Tibial artery (tissue), 4 donors: ENCODE data around the gene PARN.
"Not testable (repeated sequence)": the region's sequence is repeated elsewhere in the genome, so short reads cannot be mapped to it uniquely, and the experiment has no call there.

Source experiments
- DNase-seq, 2 donors: peaks; one replicate each; pipeline ENCODE4 v3.0.0-alpha.2; 2019
- H3K27ac ChIP-seq, 2 donors: fragments of 200-600 bp; sonication (generic) in 1 of 2; 1 replicate in 1 of 2; 2 replicates in 1 of 2; pipeline ENCODE4 v1.5.1; 2018 to 2019; ENCODE audit warnings: mild to moderate bottlenecking in 1 of 2
- H3K27me3 ChIP-seq, 2 donors: fragments of 200-600 bp; sonication (generic) in 1 of 2; one replicate each; pipeline versions ENCODE4 v1.5.1 to v1.6.0; 2016 to 2019
- H3K36me3 ChIP-seq, 3 donors: fragments of 200-600 bp; sonication (generic) in 2 of 3; one replicate each; pipeline ENCODE4 v1.5.1; 2016 to 2019; ENCODE audit warnings: mild to moderate bottlenecking in 2 of 3
- H3K4me1 ChIP-seq, 4 donors: fragments of 200-600 bp; sonication (generic) in 2 of 4; 1 replicate in 3 of 4; 2 replicates in 1 of 4; pipeline ENCODE4 v1.5.1; 2016 to 2019
- H3K4me3 ChIP-seq, 2 donors: fragments of 200-600 bp; sonication (generic) in 1 of 2; 1 replicate in 1 of 2; 2 replicates in 1 of 2; pipeline ENCODE4 v1.5.1; 2018 to 2019; ENCODE audit warnings: mild to moderate bottlenecking in 2 of 2
- H3K9me3 ChIP-seq, 3 donors: fragments of 200-600 bp; sonication (generic) in 1 of 3; one replicate each; pipeline ENCODE4 v1.5.1; 2016 to 2019
- intact Hi-C: fragments of 100-400 bp; cut with DNase I; formaldehyde crosslinking; loops from one replicate; pipeline ENCODE4 v1.15.0; 2023; ENCODE audit warnings: low total_unique reads
- TF ChIP-seq, protein P1 (sequence below), 2 experiments: fragments of 200-600 bp in 1 of 2; fragments of 450-650 bp in 1 of 2; IDR thresholded peaks; one replicate each; pipeline ENCODE4 v1.5.1; 2017 to 2019; ENCODE audit warnings: antibody characterized with exemption in 2 of 2, mild to moderate bottlenecking in 1 of 2, moderate library complexity in 1 of 2

PARN gene

DNA sequence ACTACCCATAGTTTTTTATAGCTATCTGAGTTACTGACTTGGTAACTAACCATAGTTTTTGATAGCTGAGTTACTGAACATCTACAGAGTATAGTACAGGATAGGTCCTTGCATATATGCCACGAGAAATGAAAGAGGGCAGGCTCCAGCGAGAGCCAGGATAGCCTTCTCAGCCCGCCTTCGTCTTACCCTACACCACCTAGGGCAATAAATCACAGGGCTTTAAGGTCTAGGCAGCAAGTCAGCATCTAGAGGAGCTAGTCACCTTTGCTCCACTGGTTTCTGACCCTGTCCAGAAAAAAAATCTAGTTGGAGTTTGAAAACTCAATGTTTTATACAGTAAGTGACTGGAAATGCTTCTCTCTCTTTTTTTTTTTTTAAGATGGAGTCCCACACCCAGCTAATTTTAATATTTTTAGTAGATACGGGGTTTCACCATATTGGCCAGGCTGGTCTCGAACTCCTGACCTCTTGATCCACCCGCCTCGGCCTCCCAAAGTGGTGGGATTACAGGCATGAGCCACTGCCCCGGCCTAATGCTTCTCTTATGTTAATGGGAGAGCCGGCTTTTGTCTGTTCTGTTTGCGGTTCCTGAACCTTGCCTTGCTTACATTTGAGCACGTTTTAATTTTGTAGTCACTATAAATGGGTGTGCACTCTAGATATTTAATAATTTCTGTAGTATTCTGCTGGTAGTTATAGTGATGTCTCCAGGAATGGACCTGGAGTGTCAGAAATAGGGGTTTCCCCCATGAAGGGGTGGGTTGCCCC is 5.5 kb upstream of the PARN start:
- H3K27ac ChIP-seq: no peak overlapping the region
- H3K4me3 ChIP-seq: no peak overlapping the region
- intact Hi-C loops: no loop called here
- H3K36me3 ChIP-seq: peaks cover 0 to 20% (median 10%) of the 10 kb centered on the region in 3 donors
- no peak for DNase-seq
- H3K27me3 ChIP-seq: no peaks in the 10 kb centered on the region
- H3K9me3 ChIP-seq: no peaks in the 10 kb centered on the region
- peaks cover 0 to 48% (median 28%) of the 10 kb centered on the region in 4 donors for H3K4me1 ChIP-seq
- TF ChIP-seq, protein P1, sequence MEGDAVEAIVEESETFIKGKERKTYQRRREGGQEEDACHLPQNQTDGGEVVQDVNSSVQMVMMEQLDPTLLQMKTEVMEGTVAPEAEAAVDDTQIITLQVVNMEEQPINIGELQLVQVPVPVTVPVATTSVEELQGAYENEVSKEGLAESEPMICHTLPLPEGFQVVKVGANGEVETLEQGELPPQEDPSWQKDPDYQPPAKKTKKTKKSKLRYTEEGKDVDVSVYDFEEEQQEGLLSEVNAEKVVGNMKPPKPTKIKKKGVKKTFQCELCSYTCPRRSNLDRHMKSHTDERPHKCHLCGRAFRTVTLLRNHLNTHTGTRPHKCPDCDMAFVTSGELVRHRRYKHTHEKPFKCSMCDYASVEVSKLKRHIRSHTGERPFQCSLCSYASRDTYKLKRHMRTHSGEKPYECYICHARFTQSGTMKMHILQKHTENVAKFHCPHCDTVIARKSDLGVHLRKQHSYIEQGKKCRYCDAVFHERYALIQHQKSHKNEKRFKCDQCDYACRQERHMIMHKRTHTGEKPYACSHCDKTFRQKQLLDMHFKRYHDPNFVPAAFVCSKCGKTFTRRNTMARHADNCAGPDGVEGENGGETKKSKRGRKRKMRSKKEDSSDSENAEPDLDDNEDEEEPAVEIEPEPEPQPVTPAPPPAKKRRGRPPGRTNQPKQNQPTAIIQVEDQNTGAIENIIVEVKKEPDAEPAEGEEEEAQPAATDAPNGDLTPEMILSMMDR (IDR thresholded peaks at IDR 0.05): no peak

DNA sequence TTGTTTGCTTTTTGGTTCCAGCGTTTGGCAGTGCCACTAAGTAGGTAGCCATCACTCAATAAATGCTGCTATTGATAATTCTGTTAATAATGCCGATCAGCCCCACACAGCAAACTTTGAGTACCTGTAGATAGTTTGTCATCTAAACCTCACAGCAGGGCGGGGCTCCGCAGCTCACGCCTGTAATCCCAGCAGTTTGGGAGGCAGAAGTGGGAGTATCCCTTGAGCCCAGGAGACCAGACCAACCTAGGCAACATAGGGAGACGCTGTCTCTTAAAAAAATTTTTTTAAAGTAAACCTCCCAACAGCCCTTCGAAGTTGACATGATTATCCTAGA is 4.3 kb upstream of the PARN start:
- DNase-seq: no peak
- no peaks in the 10 kb centered on the region for H3K27me3 ChIP-seq
- H3K4me1 ChIP-seq: peaks cover 0 to 53% (median 30%) of the 10 kb centered on the region in 4 donors
- H3K36me3 ChIP-seq: peaks cover 0 to 11% (median 10%) of the 10 kb centered on the region in 3 donors
- peak overlapping the region; percentile 84 to 87 for H3K27ac ChIP-seq
- peak overlapping the region; percentile 63 to 77 for H3K4me3 ChIP-seq
- TF ChIP-seq, protein P1 (IDR thresholded peaks at IDR 0.05): no peak
- intact Hi-C loops: no loop called here
- H3K9me3 ChIP-seq: no peaks in the 10 kb centered on the region

DNA sequence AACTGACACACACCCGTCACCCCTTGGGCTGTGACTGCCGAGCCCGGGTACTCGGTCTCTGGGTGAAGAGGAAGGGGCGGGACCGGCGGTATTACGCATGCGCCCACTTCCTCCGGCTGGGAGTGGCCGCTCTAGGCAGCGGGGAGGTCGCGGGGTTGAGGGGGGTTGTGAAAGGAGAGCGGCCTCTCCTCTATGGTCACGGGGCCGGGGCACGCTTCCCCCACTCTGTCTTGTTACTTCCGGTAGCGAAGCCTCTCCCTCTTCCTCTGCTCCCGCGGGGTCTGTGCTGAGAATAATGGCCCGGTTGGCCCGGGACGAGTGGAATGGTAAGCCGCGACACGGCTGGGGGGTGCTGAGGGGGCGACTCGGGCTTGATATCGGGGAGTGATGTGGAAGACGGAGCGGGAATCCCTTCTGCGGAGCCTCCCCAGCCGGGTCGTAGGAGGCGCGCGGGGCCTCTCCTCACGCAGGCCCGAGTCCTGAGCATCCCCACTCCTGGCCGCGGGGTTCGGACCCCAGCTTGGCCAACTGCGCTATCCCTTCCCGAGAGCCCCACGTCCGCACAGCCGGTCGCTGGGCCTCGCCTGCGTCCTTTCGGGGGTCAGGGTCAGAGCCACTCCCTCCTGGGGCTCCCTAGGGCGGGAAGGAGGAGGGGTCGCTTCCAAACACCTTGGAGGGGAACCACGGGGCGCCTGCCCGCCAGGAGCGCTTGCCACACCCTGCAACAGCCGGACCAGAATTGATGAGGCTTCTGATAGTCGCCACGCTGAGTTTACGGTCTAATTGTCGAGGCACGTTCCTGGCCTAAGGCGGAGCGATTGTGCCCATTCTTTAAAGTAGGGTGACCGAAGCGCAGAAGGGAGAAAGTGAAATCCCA is 2.9 kb upstream of the PARN start, which contains the start of gene BFAR:
Gene BFAR, plus strand, starts transcription at position 259 of the 877 bp plus-strand sequence. CDS start 11,396 bp downstream, outside the sequence.
- TF ChIP-seq, protein P1 (IDR thresholded peaks at IDR 0.05): no peak
- intact Hi-C loops: no loop called here
- Histone ChIP-seq H3K27me3 (no peaks in the 10 kb centered on the region), H3K4me3 (peak within 1 kb of the TSS; percentile 63 to 77), H3K9me3 (no peaks in the 10 kb centered on the region), H3K27ac (peak within 1 kb of the TSS; percentile 84 to 87), H3K4me1 (peaks cover 0 to 62% (median 34%) of the 10 kb centered on the region in 4 donors), H3K36me3 (peaks cover 0 to 1% (median under 1%) of the 10 kb centered on the region in 3 donors)
- DNase-seq: peak; percentile 99 to 100

DNA sequence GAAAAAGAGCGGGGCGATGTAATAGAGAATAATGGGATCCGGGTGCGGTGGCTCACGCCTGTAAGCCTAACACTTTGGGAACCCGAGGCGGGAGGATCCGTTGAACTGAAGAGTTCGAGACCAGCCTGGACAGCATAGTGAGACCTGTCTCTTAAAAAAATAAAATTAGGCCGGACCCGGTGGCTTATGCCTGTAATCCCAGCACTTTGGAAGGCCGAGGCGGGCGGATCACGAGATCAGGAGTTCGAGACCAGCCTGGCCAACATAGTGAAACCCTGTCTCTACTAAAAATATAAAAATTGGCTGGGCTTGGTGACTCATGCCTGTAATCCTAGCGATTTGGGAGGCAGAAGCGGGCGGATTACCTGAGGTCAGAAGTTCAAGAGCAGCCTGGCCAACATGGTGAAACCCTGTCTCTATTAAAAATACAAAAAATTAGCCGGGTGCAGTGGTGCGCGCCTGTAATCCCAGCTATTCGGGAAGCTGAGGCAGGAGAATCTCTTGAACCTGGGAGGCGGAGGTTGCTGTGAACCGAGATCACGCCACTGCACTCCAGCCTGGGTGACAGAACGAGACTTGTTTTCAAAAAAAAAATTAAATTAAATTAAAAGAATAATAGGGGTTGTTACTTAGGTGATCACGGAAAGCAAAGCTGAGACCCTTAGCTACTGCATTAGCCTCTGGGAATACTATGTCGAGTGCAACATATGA is 715 bp upstream of the PARN start:
- H3K9me3 ChIP-seq, H3K27me3 ChIP-seq, intact Hi-C loops: not testable (repeated sequence)
- Histone ChIP-seq H3K36me3 (peaks cover 16 to 22% (median 16%) of the 10 kb centered on the region in 3 donors), H3K27ac (peak overlapping the region; percentile 88 to 90), H3K4me3 (peak overlapping the region; percentile 79 to 89), H3K4me1 (peaks cover 0 to 53% (median 30%) of the 10 kb centered on the region in 4 donors)
- peak in 1 of 2 donors; percentile 28 for DNase-seq

GRCh38 chr16:14629612-14629918 is 495 bp downstream of the PARN start:
- Histone ChIP-seq H3K4me3 (peak overlapping the region; percentile 79 to 89), H3K36me3 (peaks cover 27 to 34% (median 28%) of the 10 kb centered on the region in 3 donors), H3K9me3 (no peaks in the 10 kb centered on the region), H3K27me3 (no peaks in the 10 kb centered on the region), H3K27ac (peak overlapping the region; percentile 88 to 90), H3K4me1 (peaks cover 0 to 41% (median 22%) of the 10 kb centered on the region in 4 donors)
- intact Hi-C loops: loop anchor here (10.0 kb wide), 1 partner anchor 325 kb away; no protein-coding TSS in a partner anchor
- no peak for DNase-seq
- TF ChIP-seq, protein P1 (IDR thresholded peaks at IDR 0.05): no peak
